GM21529 (cell line): ENCODE results near the gene CD44.
"Not testable (repeated sequence)": the region's sequence is repeated elsewhere in the genome, so short reads cannot be mapped to it uniquely, and the experiment has no call there.

ENCODE experiments used
- ATAC-seq: cut with Tn5 transposase; IDR thresholded peaks from one replicate; pipeline ENCODE4 v1.9.1; 2021; ENCODE audit not compliant: unreplicated experiment

Gene CD44

DNA sequence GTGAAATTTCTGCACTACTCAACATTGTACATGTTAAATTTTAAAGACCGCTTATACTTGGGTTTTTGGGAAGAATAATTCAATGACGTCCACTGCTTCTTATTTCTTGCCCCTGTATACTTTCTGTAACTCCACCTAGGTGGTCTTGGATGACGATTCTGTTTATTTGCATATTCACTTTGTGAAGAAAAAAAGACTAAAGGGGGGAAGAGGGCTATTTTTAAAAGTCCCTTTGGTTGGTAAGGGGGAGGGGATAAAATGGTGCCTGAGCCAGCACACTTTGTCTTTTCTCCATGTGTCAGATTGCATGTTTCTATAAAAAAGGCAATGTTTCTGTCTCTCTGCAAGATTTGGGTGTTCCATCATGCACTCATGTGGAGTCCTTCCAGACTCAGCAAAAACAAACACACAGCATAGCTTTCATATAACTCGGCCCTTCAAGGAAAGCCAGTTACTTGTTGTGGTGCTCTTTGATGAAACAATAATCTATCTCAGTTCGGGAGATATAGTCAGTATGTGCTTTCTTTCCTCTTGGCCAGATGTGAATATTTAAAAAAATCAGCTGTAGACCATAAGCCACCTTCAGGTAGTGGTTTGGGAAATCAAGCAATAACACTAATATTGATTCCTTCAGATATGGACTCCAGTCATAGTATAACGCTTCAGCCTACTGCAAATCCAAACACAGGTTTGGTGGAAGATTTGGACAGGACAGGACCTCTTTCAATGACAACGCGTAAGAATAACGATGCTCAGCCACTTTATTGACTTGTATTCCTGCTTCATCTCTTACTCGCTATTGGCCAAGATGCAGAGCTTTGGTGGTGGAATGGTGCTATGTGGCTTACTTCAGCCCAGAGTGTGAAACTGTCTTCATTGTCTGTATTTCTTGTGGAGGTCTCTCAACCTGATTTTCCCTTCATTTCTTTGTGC, 68.8 kb downstream of the CD44 start:
- ATAC-seq = no peak

DNA sequence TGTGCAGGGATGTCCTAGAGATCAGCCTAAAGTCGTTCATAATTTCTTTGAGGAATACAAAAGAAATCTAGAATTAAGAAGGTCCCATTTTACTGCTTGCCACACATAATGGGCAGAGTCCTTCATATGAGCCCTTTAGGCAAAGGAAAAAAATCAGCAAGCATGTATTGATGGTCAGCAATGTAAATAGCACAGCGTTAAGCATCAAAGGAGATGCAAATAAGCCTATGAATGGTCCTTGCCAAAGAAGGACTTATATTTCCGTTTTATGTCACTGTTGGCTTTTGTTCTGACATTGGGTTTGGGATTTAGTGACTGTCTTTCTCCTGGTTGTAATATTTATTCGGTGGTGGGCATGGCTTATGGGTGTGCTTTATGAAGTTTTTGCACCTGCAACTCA, 69.8 kb downstream of the CD44 start:
- no peak for ATAC-seq

DNA sequence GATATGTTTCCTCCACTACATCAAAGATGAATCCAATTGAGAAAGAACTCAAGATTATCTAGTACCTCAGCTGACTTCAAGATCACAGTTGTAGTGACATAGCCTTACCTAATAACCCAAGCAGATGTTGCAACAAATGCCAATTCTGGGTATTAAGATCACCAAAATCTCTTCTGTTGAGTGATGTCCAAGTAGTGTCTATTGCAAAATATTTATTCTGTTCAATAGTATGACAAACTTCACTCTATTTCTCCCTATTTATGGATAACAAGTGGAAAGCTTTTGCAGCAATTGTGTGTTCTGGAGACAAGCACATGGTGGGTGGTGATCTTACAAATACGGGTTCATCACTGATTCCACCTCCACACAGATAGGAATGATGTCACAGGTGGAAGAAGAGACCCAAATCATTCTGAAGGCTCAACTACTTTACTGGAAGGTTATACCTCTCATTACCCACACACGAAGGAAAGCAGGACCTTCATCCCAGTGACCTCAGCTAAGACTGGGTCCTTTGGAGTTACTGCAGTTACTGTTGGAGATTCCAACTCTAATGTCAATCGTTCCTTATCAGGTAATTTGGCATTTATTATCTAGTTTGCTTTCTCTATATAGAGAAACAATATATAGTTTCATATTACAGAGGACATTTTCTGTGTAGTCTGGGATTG, 72.0 kb downstream of the CD44 start:
- ATAC-seq = no peak

DNA sequence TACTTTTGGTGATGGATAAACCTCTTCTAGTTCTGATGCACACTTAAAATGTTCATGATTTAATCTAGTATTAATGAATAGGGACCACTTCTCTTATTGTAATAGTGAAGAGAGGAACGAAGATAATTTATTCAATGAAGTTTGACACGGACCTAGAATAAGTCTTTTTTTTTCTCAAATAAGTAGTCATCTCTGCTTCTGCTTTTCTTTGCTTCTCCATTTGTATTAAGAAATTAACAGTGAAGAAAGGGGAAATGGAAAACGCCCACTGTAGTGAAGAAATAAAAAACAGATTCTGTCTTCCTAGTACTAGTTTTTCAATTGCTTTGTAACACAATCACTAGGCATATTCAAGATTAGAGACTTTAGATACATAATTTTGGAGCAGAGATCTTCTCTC, 73.0 kb downstream of the CD44 start:
- ATAC-seq = no peak

DNA sequence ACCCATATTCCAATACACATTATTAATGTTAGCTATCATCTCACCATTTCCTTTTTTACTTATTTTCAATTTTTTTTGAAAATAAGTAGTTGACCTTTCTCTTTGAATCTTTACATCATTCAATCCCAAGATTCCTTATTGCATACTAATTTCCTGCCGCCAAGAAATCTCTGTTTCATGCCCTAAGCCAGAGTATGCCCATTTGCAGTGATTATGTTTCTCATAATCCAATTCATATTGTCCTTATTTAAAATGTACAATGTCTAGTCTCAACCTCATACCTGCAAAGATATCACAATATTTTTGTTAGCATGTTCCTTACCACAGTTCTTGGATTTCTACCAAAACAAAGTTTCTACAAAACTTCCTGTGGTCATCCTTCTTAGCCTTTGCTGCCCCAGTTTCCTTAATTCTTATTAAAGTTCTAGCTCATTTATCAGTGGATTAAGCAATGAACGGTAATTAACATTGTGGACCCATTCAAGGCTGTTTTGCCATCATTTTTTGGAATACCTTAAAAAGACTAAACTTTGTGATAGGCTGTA, 75.3 kb downstream of the CD44 start:
- no peak for ATAC-seq

DNA sequence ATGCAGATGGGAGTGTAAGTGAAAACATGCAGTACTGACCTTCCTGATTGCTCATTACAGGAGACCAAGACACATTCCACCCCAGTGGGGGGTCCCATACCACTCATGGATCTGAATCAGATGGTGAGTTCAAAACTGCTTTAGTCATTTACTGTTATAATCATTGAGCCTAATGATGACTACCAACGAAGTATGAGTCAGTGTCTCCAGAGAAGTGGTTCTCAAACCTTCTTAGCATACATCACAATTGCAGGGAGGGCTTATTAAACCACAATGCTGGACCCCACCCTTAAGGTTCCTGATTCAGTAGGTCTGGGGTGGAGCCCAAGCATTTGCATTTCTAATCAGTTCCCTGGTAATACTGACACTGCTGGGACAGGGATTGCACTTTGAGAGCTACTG, 75.8 kb downstream of the CD44 start:
- ATAC-seq = no peak

DNA sequence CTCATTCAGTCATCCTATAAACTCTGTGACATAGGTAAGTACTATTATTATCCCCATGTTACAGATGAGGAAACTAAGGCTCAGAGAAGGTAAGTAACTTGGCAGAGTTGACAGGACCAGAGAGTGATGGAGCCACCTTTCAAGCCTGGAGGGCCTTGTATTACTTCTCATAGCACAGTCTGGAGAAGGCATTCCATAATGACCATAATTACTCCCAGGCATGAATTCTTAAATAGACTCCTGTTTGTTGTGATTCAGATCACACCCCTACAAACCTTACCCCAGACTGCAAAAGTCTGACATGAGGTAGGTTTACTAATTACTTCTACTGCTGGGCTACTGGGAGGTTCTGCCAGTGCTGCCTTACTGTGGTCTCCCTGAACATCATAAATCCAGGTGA, 77.0 kb downstream of the CD44 start:
- ATAC-seq = no peak

DNA sequence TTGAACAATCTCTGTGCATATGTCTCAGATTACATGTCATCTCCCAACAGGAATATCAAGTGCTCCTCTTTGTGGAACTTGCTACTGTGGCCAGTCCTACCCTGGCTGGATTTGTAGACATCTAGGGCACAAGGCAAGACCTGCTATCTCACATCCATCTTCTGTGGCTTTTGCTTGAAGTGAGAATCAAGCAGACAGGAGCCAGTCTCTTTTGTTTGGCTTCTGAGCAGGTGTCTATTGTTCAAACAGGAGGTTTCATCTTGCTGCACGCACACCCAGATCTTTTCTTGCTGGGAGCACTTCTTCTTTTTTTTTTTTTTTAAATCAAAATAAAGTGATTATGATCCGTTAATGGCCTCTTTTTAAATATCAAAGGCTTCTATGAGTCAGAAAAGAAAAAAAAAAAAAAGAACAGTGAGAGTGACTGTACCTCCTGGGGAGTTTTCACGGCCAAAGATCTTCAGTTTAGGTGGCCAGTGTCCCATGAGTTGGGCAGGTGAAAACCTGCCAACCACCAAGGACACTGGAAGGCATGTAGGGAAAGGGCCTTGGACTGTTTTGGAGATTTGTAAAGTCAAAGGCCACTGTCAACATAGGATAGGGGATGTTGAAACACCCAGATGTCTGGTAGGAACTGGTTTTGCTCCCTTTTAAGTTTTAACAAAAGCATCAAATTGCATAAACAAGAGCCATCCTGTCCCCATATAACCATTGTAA, 78.1 kb downstream of the CD44 start:
- ATAC-seq = no peak

DNA sequence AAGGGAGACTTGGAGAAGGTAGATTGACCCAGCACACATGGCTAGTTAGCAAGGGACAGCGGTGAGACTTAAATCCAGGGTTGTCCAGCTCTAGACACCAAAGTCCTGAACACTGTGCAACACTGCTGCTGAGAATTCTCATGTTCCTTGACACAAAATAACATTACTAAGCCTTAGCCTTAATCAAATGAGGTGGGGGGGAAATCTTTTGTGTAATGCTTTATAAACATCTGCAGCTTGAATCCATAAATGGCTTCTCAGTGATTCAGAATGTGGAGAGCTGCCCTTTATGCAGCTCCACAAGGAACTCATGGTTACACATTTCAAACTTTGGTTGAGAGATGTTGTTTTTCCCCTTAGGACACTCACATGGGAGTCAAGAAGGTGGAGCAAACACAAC, 80.0 kb downstream of the CD44 start:
- ATAC-seq = no peak

DNA sequence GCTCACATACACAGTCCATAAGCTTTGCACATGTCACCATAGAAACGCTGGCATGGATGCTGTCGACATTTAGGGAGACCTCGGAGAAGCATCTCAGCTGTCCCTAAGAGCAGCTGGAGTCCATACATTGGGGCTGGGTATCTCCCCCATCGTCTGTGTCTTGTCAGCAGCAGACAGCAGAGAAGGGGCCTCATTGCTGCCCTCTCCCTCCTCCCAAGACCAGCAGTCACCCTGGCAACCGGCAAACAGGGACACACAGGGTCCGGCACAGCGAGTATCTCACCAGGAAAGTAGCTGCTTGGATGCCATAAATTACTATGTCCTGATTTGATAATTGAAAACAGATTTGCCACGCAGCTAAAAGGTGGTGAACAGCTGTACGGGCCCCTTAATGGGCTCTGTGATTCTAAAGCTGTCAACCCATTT, 84.4 kb downstream of the CD44 start:
- ATAC-seq = no peak

DNA sequence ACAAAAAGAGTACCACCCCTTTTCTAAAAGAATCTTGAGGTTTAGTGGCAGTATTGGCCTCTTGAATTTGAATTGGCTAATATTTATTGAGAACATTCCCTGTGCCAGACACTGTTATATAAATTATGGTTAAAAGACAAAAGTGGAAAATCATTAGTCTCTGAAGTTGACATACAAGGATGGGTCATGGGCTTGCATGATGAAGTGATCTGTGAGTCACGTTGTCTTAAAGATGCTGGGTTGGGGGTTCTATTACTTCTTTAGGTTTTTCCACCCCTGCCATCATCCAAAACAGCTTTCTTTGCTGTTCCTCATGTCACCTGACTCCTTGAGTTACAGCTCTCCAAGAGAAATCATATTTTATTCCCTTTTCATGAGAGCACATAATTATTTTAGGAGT, 85.0 kb downstream of the CD44 start:
- no peak for ATAC-seq

DNA sequence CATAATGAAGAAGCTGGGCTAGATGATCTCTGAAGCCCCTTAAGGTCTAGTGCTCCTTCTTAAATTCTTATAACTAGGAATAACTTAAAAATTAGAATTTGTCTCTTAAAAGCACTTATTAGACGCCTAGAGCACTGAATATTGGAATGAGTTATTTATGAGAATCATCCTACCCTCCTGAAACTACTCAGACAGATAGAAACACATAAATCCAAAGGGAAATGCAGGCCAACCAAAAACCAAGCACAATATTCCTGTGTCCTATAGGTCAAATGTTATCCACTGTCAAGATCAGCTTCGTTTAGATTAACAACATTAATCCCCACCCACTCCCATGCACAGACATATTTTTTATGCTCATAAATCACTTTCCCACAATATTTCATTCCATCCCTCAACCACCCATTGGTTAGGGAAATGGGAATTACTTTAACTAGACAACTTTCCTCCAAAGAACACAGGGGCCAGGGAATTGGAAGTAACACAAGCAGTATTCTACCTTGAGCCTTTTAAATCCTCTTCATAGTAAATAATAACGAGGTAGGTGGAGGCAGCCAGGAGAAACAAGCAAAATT, 87.1 kb downstream of the CD44 start:
- no peak for ATAC-seq

DNA sequence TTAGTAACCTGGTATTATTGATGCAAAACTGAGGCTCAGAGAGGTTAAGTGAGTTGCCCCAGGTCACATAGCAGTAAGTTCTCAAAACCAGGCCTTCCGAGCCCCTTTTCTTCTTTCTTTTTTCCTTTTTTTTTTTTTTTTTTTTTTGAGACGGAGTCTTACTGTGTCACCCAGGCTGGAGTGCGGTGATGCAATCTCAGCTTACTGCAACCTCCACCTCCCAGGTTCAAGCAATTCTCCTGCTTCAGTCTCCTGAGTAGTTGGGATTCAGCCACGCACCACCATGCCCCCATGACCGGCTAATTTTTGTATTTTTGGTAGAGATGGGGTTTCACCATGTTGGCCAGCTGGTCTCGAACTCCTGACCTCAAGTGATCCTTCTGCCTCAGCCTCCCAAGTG, 87.8 kb downstream of the CD44 start:
- not testable (repeated sequence) for ATAC-seq

DNA sequence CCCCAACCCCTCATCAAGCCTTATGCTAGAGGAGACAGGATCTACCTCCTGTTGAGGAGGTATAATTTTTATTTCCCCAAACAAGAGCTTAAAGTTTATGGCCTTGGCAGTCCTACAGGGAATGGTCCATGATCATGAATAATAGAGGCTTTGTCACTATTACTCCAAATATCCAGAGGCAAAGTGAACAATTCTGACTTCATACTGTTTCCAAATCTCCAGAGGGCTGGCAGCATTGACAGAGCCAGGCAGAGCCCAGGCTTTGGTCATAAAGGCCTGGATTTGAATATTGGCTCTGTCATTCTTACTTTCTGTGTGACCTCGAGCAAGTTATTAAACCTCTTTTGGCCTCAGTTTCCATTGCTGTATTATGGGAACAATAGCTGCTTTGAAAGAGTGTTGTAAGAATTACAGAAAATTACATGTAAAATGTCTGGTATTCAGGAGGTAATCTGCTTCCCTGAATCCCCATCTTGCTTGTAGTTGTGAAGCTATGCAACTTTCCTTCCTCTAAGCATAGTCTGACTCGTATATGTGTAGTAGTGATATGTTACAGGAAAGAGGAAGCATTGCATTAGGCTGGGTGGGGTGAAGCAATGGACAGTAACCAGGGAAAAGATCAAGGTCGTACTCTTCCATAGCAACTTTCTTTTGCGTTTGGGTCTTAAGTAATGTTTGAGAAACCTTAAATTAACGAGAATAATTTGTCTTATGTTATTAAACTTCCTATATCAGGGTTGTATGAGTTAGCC, 88.8 kb downstream of the CD44 start:
- ATAC-seq = no peak

DNA sequence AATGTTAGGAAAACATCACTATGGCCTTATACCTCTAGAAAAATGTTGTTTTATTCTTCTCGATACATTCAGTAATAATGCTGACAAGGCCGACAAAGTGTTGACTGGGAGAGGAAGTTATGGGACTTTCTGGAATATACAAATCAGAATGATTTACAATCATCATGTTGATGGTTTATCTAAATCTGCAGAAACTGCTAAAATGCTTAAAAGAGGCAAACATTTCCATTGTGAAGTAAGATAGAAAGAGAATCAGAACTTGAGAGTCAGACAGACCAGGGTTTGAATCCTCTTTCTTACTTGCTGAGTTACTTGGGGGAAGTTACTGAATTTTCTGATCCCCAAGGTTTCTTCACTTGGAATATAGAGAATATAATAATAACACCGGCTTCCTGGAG, 89.4 kb downstream of the CD44 start:
- no peak for ATAC-seq

DNA sequence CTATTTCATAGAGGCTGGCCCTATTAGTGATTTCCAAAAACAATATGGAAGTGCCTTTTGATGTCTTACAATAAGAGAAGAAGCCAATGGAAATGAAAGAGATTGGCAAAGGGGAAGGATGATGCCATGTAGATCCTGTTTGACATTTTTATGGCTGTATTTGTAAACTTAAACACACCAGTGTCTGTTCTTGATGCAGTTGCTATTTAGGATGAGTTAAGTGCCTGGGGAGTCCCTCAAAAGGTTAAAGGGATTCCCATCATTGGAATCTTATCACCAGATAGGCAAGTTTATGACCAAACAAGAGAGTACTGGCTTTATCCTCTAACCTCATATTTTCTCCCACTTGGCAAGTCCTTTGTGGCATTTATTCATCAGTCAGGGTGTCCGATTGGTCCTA, 91.4 kb downstream of the CD44 start:
- no peak for ATAC-seq

DNA sequence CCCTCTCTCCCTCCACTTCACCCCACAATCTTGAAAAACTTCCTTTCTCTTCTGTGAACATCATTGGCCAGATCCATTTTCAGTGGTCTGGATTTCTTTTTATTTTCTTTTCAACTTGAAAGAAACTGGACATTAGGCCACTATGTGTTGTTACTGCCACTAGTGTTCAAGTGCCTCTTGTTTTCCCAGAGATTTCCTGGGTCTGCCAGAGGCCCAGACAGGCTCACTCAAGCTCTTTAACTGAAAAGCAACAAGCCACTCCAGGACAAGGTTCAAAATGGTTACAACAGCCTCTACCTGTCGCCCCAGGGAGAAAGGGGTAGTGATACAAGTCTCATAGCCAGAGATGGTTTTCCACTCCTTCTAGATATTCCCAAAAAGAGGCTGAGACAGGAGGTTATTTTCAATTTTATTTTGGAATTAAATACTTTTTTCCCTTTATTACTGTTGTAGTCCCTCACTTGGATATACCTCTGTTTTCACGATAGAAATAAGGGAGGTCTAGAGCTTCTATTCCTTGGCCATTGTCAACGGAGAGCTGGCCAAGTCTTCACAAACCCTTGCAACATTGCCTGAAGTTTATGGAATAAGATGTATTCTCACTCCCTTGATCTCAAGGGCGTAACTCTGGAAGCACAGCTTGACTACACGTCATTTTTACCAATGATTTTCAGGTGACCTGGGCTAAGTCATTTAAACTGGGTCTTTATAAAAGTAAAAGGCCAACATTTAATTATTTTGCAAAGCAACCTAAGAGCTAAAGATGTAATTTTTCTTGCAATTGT, 92.3 kb downstream of the CD44 start:
- no peak for ATAC-seq

DNA sequence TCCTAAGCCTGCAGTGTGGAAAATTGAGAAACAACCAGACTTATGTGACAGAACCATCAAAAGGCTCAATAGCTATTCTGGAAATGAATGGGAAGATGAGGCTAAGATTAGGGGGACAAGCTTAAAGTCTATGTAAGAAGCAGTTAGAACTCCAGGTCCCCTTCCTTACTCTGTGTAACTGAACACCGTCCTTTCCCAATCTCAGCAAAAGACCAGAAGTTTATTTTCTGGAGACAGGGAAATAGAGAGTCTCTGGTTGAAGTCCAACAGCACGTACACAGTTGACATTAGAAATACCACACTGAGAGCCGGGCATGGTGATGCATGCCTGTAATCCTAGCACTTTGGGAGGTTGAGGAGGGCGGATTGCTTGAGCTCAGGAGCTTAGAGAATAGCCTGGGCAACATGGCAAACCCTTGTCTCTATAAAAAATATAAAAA, 93.9 kb downstream of the CD44 start:
- ATAC-seq = no peak

DNA sequence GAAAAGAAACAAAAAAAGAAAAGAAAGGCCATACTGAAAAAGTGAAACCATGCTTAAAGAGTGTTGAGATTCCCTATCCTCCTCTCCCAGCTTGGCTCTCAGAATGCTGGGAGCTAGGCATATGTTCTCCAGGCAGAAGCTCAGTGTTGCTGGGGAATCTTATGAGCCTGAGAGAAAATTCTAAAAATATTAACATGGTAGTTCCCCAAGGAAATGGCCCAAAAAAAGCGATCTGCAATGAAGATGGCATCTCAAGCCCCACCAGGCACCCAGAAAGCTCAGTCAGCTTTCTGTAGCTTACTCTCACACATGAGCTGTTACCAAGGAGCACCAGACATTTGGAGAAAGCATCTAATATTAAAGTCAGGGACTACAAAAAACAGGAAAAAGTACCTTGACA, 94.5 kb downstream of the CD44 start:
- no peak for ATAC-seq
